GM19099 (cell line): ENCODE results near the gene ST6GALNAC3.

Experiments used
- POLR2A ChIP-seq: IDR thresholded peaks from 3 replicates; pipeline ENCODE4 v1.6.1; 2011; ENCODE audit warnings: low read depth; ENCODE audit not compliant: insufficient read length; ENCODE audit errors: extremely low read depth

ST6GALNAC3 gene

GRCh38 chr1:76090283-76091203 lies 16.0 kb downstream of the ST6GALNAC3 start:
- no peak for TF ChIP-seq POLR2A

GRCh38 chr1:76092812-76093211 lies 18.3 kb downstream of the ST6GALNAC3 start:
- TF ChIP-seq POLR2A: no peak

- no peak for TF ChIP-seq POLR2A
Measured at GRCh38 chr1:76093522-76094312, 19.2 kb downstream of the ST6GALNAC3 start.

GRCh38 chr1:76095802-76096201 lies 21.3 kb downstream of the ST6GALNAC3 start:
- no peak for TF ChIP-seq POLR2A

GRCh38 chr1:76098845-76099244 lies 24.3 kb downstream of the ST6GALNAC3 start:
- TF ChIP-seq POLR2A: no peak

GRCh38 chr1:76101548-76101947 lies 27.0 kb downstream of the ST6GALNAC3 start:
- TF ChIP-seq POLR2A: no peak

GRCh38 chr1:76102046-76102445 lies 27.5 kb downstream of the ST6GALNAC3 start:
- TF ChIP-seq POLR2A: no peak

- TF ChIP-seq POLR2A: no peak
Measured at GRCh38 chr1:76103034-76103433, 28.5 kb downstream of the ST6GALNAC3 start.

GRCh38 chr1:76105372-76105771 lies 30.8 kb downstream of the ST6GALNAC3 start:
- no peak for TF ChIP-seq POLR2A

GRCh38 chr1:76106251-76106650 lies 31.7 kb downstream of the ST6GALNAC3 start:
- TF ChIP-seq POLR2A: no peak

- no peak for TF ChIP-seq POLR2A
Measured at GRCh38 chr1:76106719-76107235, 32.2 kb downstream of the ST6GALNAC3 start.

- TF ChIP-seq POLR2A: no peak
Measured at GRCh38 chr1:76109404-76109803, 34.9 kb downstream of the ST6GALNAC3 start.

- no peak for TF ChIP-seq POLR2A
Measured at GRCh38 chr1:76109901-76110560, 35.5 kb downstream of the ST6GALNAC3 start.

GRCh38 chr1:76110666-76111065 lies 36.1 kb downstream of the ST6GALNAC3 start:
- TF ChIP-seq POLR2A: no peak

- no peak for TF ChIP-seq POLR2A
Measured at GRCh38 chr1:76113446-76113845, 38.9 kb downstream of the ST6GALNAC3 start.
